Suprapubic skin (tissue), 4 donors: ENCODE measurements around the gene CCDC57.

Source experiments
- CTCF ChIP-seq, 2 donors: fragments of 200-600 bp in 1 of 2; fragments of 450-650 bp in 1 of 2; sonication (generic) in 1 of 2; IDR thresholded peaks; one replicate each; pipeline ENCODE4 v1.5.1; 2016 to 2019; ENCODE audit warnings: antibody characterized with exemption in 2 of 2, mild to moderate bottlenecking in 1 of 2, moderate library complexity in 1 of 2
- EP300 ChIP-seq: sonication (generic); formaldehyde crosslinking; IDR thresholded peaks from one replicate; pipeline ENCODE4 v1.6.1; 2017; ENCODE audit warnings: antibody characterized with exemption
- POLR2A ChIP-seq, 2 donors: fragments of 450-650 bp; IDR thresholded peaks; one replicate each; pipeline ENCODE4 v1.6.1; 2017; ENCODE audit warnings: antibody characterized with exemption in 2 of 2, mild to moderate bottlenecking in 2 of 2, moderate library complexity in 2 of 2
- POLR2AphosphoS5 ChIP-seq, 3 donors: sonication (generic); formaldehyde crosslinking; IDR thresholded peaks; one replicate each; pipeline ENCODE4 v1.6.1; 2017; ENCODE audit warnings: antibody characterized with exemption in 3 of 3

- no peak for TF ChIP-seq CTCF (IDR thresholded peaks at IDR 0.05)
- no peak for TF ChIP-seq POLR2A (IDR thresholded peaks at IDR 0.05)
- no peak for TF ChIP-seq POLR2AphosphoS5 (IDR thresholded peaks at IDR 0.05)
- TF ChIP-seq EP300 = no peak
Observed at GRCh38 chr17:82262344-82262743, 49.7 kb upstream of the CCDC57 start.
